Measurements from ENCODE around the gene NTRK3.
"Not testable (repeated sequence)": the region's sequence is repeated elsewhere in the genome, so short reads cannot be mapped to it uniquely, and the experiment has no call there.

Gene NTRK3

DNA sequence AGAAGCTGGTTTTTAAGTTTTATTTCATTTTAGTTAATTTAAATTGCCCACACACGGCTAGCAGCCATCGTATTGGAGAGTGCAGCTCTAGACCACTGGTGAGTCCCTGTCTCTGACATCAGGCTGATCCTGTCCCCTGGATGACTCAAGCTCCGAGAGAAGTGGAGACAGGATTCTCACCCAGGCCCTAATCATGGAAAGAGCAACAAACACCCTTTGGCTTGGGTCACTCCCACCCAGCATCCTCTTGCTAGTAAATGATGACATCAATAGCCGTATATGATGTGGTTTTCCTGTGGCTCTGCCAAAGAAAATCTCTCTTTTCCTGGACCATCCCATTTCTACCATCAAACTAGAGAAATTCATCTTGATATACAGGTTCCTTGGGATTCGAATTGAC is 182.2 kb downstream of the NTRK3 start:
- TF ChIP-seq, protein P1, sequence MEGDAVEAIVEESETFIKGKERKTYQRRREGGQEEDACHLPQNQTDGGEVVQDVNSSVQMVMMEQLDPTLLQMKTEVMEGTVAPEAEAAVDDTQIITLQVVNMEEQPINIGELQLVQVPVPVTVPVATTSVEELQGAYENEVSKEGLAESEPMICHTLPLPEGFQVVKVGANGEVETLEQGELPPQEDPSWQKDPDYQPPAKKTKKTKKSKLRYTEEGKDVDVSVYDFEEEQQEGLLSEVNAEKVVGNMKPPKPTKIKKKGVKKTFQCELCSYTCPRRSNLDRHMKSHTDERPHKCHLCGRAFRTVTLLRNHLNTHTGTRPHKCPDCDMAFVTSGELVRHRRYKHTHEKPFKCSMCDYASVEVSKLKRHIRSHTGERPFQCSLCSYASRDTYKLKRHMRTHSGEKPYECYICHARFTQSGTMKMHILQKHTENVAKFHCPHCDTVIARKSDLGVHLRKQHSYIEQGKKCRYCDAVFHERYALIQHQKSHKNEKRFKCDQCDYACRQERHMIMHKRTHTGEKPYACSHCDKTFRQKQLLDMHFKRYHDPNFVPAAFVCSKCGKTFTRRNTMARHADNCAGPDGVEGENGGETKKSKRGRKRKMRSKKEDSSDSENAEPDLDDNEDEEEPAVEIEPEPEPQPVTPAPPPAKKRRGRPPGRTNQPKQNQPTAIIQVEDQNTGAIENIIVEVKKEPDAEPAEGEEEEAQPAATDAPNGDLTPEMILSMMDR (IDR thresholded peaks at IDR 0.05; ENCODE audit: borderline replicate concordance, insufficient read depth, low read depth, low read length): no peak
- H3K4me3 ChIP-seq (ENCODE audit: low read depth, low read length): no peak overlapping the region

DNA sequence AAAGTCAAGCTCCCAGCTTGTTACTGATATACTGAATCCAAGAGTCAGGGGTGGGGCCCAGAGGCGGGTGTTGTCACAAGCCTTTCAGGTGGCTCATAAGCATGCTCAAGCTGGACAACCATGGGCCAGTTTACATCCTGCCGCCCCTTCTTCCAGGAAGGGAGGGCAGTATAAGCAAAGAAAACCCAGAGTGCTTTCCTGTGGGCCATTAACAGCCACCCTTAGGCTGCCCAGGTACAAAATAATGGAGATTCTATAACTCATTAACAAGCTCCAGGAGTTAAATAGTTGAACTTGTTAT is 183.2 kb downstream of the NTRK3 start:
- no peak overlapping the region for H3K4me3 ChIP-seq (ENCODE audit: low read depth, low read length)
- TF ChIP-seq, protein P1 (IDR thresholded peaks at IDR 0.05; ENCODE audit: borderline replicate concordance, insufficient read depth, low read depth, low read length): no peak

DNA sequence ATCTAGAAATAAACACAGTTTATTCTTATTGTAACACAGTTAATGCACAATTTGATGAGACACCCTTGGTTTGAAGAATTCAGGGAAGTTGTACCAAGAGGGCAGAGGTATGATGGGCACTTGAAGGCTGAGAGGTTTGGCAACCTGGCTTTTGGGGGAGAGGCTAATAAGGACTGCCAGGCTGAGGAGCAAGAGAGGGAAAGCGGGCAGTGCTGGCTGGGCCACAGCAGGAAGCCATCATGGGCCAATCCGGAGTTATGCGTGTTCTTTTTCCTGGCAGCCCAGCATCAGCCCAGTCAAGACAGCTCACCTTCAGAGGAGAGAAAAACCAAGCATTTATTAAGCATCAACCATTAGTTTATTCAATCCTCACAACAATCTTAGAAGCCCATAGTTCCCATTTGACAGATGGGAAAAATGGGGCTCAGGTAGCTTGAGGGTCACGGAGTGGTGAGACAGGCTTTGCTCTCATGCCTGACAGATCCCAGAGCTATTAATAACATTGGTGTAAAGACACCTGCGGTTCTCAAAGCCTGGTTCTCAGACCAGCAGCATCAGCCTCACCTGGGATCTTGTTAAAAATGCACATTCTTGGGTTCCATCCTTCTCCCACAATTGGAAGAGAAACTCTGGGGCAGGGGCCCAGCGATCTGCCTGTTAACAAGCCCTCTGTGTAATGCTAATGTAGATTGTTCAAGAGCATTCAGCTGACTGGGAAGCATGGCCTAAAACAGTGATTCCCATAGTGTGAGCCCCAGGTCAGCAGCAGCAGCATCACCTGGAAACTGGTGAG is 183.7 kb downstream of the NTRK3 start:
- TF ChIP-seq, protein P1 (IDR thresholded peaks at IDR 0.05; ENCODE audit: borderline replicate concordance, insufficient read depth, low read depth, low read length): no peak
- no peak overlapping the region for H3K4me3 ChIP-seq (ENCODE audit: low read depth, low read length)

DNA sequence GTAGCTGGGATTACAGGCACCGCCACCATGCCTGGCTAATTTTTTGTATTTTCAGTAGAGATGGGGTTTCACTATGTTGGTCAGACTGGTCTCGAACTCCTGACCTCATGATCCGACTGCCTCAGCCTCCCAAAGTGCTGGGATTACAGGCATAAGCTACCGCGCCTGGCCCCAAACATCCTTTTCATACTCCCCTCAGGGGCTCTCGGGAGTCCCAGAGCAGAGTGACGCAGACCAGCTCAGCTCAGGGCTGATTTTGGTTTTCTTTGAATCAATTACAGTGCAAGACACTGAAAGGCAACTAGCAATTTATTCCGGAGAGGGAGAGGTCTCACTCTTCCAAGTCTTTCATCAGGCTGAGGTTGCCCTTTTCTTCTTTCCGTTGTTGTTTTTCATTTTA is 184.4 kb downstream of the NTRK3 start:
- not testable (repeated sequence) for H3K4me3 ChIP-seq (ENCODE audit: low read depth, low read length)

DNA sequence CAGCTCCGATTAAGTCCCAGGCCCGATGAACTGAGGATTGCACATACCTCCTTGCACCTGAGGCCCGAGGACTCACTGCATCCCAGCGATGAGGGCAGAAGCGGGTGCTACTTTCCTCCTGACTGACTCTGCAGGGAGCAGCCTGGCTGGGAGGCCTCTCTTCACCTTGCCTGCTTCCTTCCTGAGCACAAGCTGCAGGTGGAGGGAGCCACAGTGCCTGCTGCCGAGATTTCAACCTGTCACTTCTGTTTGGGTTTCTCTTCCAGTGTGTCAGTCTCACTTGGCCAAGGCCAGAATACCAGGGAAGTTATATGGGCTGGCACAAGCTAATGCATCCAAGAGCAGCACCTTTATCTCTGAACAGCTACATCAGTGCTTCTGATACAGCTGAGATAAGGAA is 185.4 kb downstream of the NTRK3 start:
- TF ChIP-seq, protein P1 (IDR thresholded peaks at IDR 0.05; ENCODE audit: borderline replicate concordance, insufficient read depth, low read depth, low read length): no peak
- H3K4me3 ChIP-seq (ENCODE audit: low read depth, low read length): no peak overlapping the region

DNA sequence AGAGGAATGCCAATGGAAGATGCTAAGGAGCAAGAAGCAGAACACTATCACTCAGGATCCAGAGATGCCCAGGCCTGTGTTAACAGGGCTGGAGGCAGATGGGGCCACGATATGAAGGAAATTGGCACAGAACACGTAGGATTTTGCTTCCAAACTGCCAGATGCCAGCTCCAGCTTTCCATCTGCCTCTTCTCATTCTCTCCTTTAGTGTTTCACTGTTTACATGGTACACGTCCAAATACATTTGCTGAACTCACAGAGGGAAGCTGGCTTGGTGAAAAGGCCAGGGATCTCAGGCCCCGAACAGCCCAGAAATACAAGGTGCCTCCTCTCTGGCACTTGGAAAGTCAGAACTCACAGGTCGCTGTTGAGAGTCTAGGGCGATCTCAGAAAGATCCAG is 187.0 kb downstream of the NTRK3 start:
- no peak overlapping the region for H3K4me3 ChIP-seq (ENCODE audit: low read depth, low read length)
- TF ChIP-seq, protein P1 (IDR thresholded peaks at IDR 0.05; ENCODE audit: borderline replicate concordance, insufficient read depth, low read depth, low read length): no peak

DNA sequence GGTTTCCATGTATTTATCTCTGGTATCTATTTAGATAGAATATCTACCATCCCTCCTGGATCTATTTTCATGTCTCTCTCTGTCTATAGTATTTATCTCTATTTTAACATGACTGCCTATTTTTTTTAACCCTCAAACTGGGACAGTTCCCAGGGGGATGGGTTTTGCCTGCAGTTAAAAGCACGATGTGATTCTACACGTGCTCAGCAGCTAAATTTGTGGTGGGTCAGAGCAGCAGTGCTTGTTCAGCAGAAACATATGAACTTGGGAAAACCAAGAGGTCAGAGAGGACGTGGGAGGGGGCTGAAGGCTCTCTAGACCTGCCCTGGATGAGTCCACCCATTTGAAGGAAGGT is 189.2 kb downstream of the NTRK3 start:
- TF ChIP-seq, protein P1 (IDR thresholded peaks at IDR 0.05; ENCODE audit: borderline replicate concordance, insufficient read depth, low read depth, low read length): no peak
- H3K4me3 ChIP-seq (ENCODE audit: low read depth, low read length): no peak overlapping the region
